Lower leg skin (tissue), 3 donors: Measurements from ENCODE around the gene DNAJB9.

ENCODE experiments used
- POLR2A ChIP-seq, 2 donors: fragments of 450-650 bp; IDR thresholded peaks; one replicate each; pipeline ENCODE4 v1.6.1; 2016 to 2017; ENCODE audit warnings: antibody characterized with exemption in 2 of 2, mild to moderate bottlenecking in 1 of 2, moderate library complexity in 1 of 2
- TF ChIP-seq, protein P1 (sequence below), 3 donors: fragments of 450-650 bp; IDR thresholded peaks; one replicate each; pipeline ENCODE4 v1.5.1; 2016; ENCODE audit warnings: antibody characterized with exemption in 3 of 3, mild to moderate bottlenecking in 3 of 3, moderate library complexity in 2 of 3

DNA sequence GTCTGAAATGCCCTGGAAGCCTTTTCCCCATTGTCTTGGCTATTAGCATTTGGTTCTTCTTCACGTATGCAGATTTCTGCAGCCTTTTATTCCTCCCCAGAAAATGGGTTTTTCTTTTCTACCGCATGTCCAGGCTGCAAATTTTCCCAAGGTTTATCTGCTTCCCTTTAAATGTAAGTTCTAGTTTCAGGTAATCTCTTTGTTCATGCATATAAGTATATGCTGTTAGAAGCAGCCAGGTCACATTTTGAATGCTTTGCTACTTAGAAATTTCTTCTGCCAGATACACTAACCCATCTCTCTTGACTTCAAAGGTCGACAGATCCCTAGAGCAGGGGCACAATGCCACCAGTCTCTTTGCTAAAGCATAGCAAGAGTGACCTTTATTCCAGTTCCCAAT lies 12.5 kb upstream of the DNAJB9 start:
- TF ChIP-seq, protein P1, sequence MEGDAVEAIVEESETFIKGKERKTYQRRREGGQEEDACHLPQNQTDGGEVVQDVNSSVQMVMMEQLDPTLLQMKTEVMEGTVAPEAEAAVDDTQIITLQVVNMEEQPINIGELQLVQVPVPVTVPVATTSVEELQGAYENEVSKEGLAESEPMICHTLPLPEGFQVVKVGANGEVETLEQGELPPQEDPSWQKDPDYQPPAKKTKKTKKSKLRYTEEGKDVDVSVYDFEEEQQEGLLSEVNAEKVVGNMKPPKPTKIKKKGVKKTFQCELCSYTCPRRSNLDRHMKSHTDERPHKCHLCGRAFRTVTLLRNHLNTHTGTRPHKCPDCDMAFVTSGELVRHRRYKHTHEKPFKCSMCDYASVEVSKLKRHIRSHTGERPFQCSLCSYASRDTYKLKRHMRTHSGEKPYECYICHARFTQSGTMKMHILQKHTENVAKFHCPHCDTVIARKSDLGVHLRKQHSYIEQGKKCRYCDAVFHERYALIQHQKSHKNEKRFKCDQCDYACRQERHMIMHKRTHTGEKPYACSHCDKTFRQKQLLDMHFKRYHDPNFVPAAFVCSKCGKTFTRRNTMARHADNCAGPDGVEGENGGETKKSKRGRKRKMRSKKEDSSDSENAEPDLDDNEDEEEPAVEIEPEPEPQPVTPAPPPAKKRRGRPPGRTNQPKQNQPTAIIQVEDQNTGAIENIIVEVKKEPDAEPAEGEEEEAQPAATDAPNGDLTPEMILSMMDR (IDR thresholded peaks at IDR 0.05), result no peak
- no peak for TF ChIP-seq POLR2A (IDR thresholded peaks at IDR 0.05)
